HEK293T (cell line): Measurements from ENCODE around the gene CDC16.

Source experiments
- CTBP1 ChIP-seq: fragments of 450-650 bp; IDR thresholded peaks from 2 replicates; pipeline ENCODE4 v1.6.1; 2016; ENCODE audit warnings: borderline replicate concordance
- FOXA1 ChIP-seq: fragments of 450-650 bp; IDR thresholded peaks from 2 replicates; pipeline ENCODE4 v1.6.1; 2016; ENCODE audit warnings: mild to moderate bottlenecking
- FOXM1 ChIP-seq: fragments of 450-650 bp; IDR thresholded peaks from 2 replicates; pipeline ENCODE4 v1.6.1; 2017; ENCODE audit warnings: mild to moderate bottlenecking, borderline replicate concordance
- HDGF ChIP-seq: fragments of 450-650 bp; IDR thresholded peaks from 2 replicates; pipeline ENCODE4 v1.6.1; 2017; ENCODE audit warnings: antibody characterized with exemption, borderline replicate concordance
- L3MBTL2 ChIP-seq: fragments of 450-650 bp; conservative IDR thresholded peaks from 2 replicates; pipeline ENCODE4 v1.6.1; 2016; ENCODE audit warnings: mild to moderate bottlenecking
- NFRKB ChIP-seq: fragments of 450-650 bp; IDR thresholded peaks from 2 replicates; pipeline ENCODE4 v1.6.1; 2016; ENCODE audit warnings: mild to moderate bottlenecking, moderate library complexity
- PKNOX1 ChIP-seq: fragments of 450-650 bp; IDR thresholded peaks from 2 replicates; pipeline ENCODE4 v1.6.1; 2016
- SP1 ChIP-seq: fragments of 450-650 bp; IDR thresholded peaks from 2 replicates; pipeline ENCODE4 v1.6.1; 2017
- ZNF384 ChIP-seq: fragments of 450-650 bp; IDR thresholded peaks from 2 replicates; pipeline ENCODE4 v1.6.1; 2016

DNA sequence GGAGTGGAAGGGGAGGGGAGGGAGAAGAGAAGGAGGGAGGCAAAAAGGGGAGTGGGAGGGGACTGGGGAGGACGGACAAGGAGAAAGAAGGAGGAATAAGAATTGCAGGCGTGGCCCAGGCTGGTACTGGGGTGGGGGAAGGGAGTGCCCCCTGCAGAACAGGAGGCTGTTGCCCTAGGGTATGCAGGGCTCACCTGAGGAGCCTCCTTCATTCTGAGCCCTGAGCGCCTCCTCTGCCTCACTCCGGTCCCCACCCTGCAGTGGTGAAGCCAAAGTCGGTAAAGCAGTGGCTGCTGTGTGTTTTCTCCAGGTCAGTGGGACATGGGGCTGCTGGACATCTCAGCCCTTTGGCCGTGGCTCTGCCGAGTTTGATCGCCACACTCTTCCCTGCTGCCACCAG lies 9.1 kb upstream of the CDC16 start:
- no peak for TF ChIP-seq PKNOX1
- no peak for TF ChIP-seq ZNF384
- TF ChIP-seq FOXM1, result no peak
- no peak for TF ChIP-seq L3MBTL2
- no peak for TF ChIP-seq HDGF
- no peak for TF ChIP-seq CTBP1
- TF ChIP-seq SP1, result no peak
- TF ChIP-seq FOXA1, result no peak
- no peak for TF ChIP-seq NFRKB
